K562 (cell line): Measurements from ENCODE around the gene OR14A2. TPM values are rescaled to one million over a fixed set of nuclear protein-coding genes. Genes with fewer than 3 reads are reported as not detected.

Experiments
- ETV5 ChIP-seq: sonication (generic); formaldehyde crosslinking; IDR thresholded peaks from 2 replicates; pipeline ENCODE4 v1.4.0; 2020; ENCODE audit warnings: low read depth, mild to moderate bottlenecking, missing genetic modification reagents
- HDAC1 ChIP-seq, 2 experiments: fragments of 450-650 bp; IDR thresholded peaks; 2 replicates each; pipeline ENCODE4 v1.6.1; 2016 to 2017; ENCODE audit warnings: inconsistent platforms in 1 of 2, mild to moderate bottlenecking in 1 of 2, moderate library complexity in 1 of 2
- RBM22 ChIP-seq: fragments of 200-400 bp; formaldehyde crosslinking; IDR thresholded peaks from 2 replicates; pipeline ENCODE4 v1.6.1; 2018; ENCODE audit warnings: low read length, low read depth; ENCODE audit not compliant: poor library complexity, severe bottlenecking
- REST ChIP-seq, 2 experiments: fragments of 450-650 bp; formaldehyde crosslinking in 1 of 2; IDR thresholded peaks; 2 replicates each; pipeline versions ENCODE4 v1.4.0 to v1.6.1; 2014 to 2020; ENCODE audit warnings: mild to moderate bottlenecking in 2 of 2, borderline replicate concordance in 1 of 2, low read depth in 1 of 2
- SMAD4 ChIP-seq: fragments of 250-450 bp; sonication (Bioruptor Pico); conservative IDR thresholded peaks from 2 replicates; pipeline ENCODE4 v1.8.0; 2021; ENCODE audit warnings: inconsistent platforms, mild to moderate bottlenecking, moderate library complexity
- TEAD2 ChIP-seq: fragments of 450-650 bp; IDR thresholded peaks from 2 replicates; pipeline ENCODE4 v1.6.1; 2016; ENCODE audit warnings: missing genetic modification characterization, control low read depth, missing compliant biosample characterization
- XRCC5 ChIP-seq: fragments of 200-400 bp; formaldehyde crosslinking; IDR thresholded peaks from 2 replicates; pipeline ENCODE4 v1.6.1; 2017; ENCODE audit warnings: low read depth, mild to moderate bottlenecking, low read length
- ZBTB1 ChIP-seq: sonication (generic); formaldehyde crosslinking; IDR thresholded peaks from 2 replicates; pipeline ENCODE4 v1.8.1; 2023; ENCODE audit warnings: missing genetic modification reagents, low read depth, mild to moderate bottlenecking, borderline replicate concordance
- ZFP30 ChIP-seq: fragments of 250-450 bp; sonication (Bioruptor Pico); IDR thresholded peaks from 2 replicates; pipeline ENCODE4 v1.8.0; 2022; ENCODE audit warnings: moderate library complexity, mild to moderate bottlenecking, inconsistent platforms, borderline replicate concordance
- ZNF174 ChIP-seq: fragments of 250-450 bp; sonication (Bioruptor Pico); IDR thresholded peaks from 2 replicates; pipeline ENCODE4 v1.4.0; 2020; ENCODE audit warnings: mild to moderate bottlenecking
- ZNF830 ChIP-seq: fragments of 250-450 bp; sonication (Bioruptor Pico); IDR thresholded peaks from 2 replicates; pipeline ENCODE4 v1.5.0; 2021; ENCODE audit warnings: mild to moderate bottlenecking
- polyA plus RNA-seq, 8 experiments: library from polyadenylated mRNA; depleted of rRNA in 4 of 8; stranded (reverse) in 5 of 8; unstranded in 3 of 8; fragments of >200 nt; fragmentation: Nextera tagmentation in 2 of 8; fragmentation: Illumina TruSeq in 1 of 8; extraction: Ambion mirVana in 2 of 8; extraction: Trizol in 1 of 8; gene quantifications; 2 replicates each; pipeline versions ENCODE4 v1.2.1 to v1.2.3, GENCODE V29; 2011 to 2014; ENCODE audit warnings: inconsistent platforms in 1 of 8, missing spikeins in 1 of 8
- total RNA-seq, 7 experiments: library from RNA; depleted of rRNA in 6 of 7; stranded (reverse); fragments of >200 nt in 6 of 7; fragmentation: Illumina TruSeq in 2 of 7; extraction: Trizol in 2 of 7; gene quantifications; 2 replicates each; pipeline versions ENCODE4 v1.2.1 to v1.2.3, GENCODE V29; 2011 to 2021; ENCODE audit warnings: low replicate concordance in 1 of 7

Gene OR14A2
- total and polyA plus RNA-seq, 9 of the 15 experiments (the other 6 are each of a cell fraction or from before 2014, with no cell fraction given) = not detected

GRCh38 chr1:247748041-247748440 lies at the start of gene OR14A2 (continued):
- TF ChIP-seq REST (IDR thresholded peaks at IDR 0.05; ENCODE audit: borderline replicate concordance) (no peak), REST (CRISPR knock-in tag; IDR thresholded peaks at IDR 0.05; ENCODE audit: low read depth) (no peak), HDAC1 (IDR thresholded peaks at IDR 0.05) (no peak), RBM22 (no peak), ETV5 (CRISPR knock-in tag) (no peak), TEAD2 (tag) (no peak), ZBTB1 (no peak), ZNF830 (CRISPR knock-in tag) (no peak), SMAD4 (CRISPR knock-in tag) (no peak), XRCC5 (no peak), ZFP30 (CRISPR knock-in tag) (no peak), ZNF174 (CRISPR knock-in tag) (no peak)
